ENCODE results near the gene PCCB. TPM values are rescaled to one million over a fixed set of nuclear protein-coding genes. Genes with fewer than 3 reads are reported as not detected.

PCCB gene
- total and polyA plus RNA-seq, 2 donors from 2014 or later = 37.1 to 90.0 TPM

- Histone ChIP-seq H3K27ac (ENCODE audit: low read depth in 2 of 2, low read length in 2 of 2) (no peak overlapping the region), H3K9me3 (ENCODE audit: control insufficient read depth in 2 of 3, insufficient read depth in 1 of 3, low read length in 3 of 3) (peaks cover 1 to 18% (median 4%) of the 10 kb centered on the region in 3 donors), H3K4me3 (ENCODE audit: low read length in 3 of 3) (no peak overlapping the region), H3K9ac (ENCODE audit: low read length in 3 of 3) (no peak overlapping the region), H3K4me1 (ENCODE audit: control insufficient read depth in 2 of 3, insufficient read depth in 2 of 3, low read depth in 1 of 3, low read length in 3 of 3) (no peaks in the 10 kb centered on the region), H3K27me3 (ENCODE audit: control insufficient read depth, insufficient read depth, low read length) (no peaks in the 10 kb centered on the region), H3K36me3 (ENCODE audit: control insufficient read depth in 2 of 3, insufficient read depth in 3 of 3, low read length in 3 of 3) (peaks cover 2 to 22% (median 7%) of the 10 kb centered on the region in 3 donors)
- TF ChIP-seq CTCF (IDR thresholded peaks at IDR 0.05; ENCODE audit: borderline replicate concordance, extremely low read depth, insufficient read depth) = no peak
- DNase-seq = no peak
- intact Hi-C loops (cut with DNase I) = no loop called here
- no peak for FAIRE-seq
Measured at GRCh38 chr3:136326316-136326715, 76.2 kb downstream of the PCCB start.

DNA sequence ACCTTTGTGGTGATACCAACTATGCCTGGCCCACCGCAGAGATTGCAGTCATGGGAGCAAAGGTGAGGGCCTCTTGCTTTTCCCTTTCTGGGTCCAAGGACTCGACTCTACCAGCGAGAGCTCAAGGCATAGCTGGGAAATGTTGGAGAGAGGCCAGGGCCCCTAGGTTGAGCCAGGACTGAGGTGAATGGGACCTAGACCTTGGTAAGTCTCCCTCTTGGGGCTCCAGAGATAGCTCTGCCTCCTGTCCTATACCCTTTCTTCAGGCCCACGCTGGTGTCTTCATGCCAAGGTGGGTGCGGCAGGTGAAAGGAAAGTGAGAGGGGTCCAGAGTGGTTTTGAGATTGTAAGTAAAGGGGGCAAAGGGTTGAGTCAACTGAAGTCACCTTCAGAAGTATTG lies 77.5 kb downstream of the PCCB start:
- TF ChIP-seq CTCF (IDR thresholded peaks at IDR 0.05; ENCODE audit: borderline replicate concordance, extremely low read depth, insufficient read depth) = no peak
- H3K27me3 ChIP-seq (ENCODE audit: control insufficient read depth, insufficient read depth, low read length) = no peaks in the 10 kb centered on the region
- H3K9me3 ChIP-seq (ENCODE audit: control insufficient read depth in 2 of 3, insufficient read depth in 1 of 3, low read length in 3 of 3) = peaks cover 0 to 5% (median 0%) of the 10 kb centered on the region in 3 donors
- peaks cover 2 to 18% (median 7%) of the 10 kb centered on the region in 3 donors for H3K36me3 ChIP-seq (ENCODE audit: control insufficient read depth in 2 of 3, insufficient read depth in 3 of 3, low read length in 3 of 3)
- H3K4me1 ChIP-seq (ENCODE audit: control insufficient read depth in 2 of 3, insufficient read depth in 2 of 3, low read depth in 1 of 3, low read length in 3 of 3) = no peaks in the 10 kb centered on the region
- H3K4me3 ChIP-seq (ENCODE audit: low read length in 3 of 3) = no peak overlapping the region
- H3K27ac ChIP-seq (ENCODE audit: low read depth in 2 of 2, low read length in 2 of 2) = no peak overlapping the region
- DNase-seq (no peak), FAIRE-seq (no peak)
- intact Hi-C loops (cut with DNase I) = no loop called here
- no peak overlapping the region for H3K9ac ChIP-seq (ENCODE audit: low read length in 3 of 3)

DNA sequence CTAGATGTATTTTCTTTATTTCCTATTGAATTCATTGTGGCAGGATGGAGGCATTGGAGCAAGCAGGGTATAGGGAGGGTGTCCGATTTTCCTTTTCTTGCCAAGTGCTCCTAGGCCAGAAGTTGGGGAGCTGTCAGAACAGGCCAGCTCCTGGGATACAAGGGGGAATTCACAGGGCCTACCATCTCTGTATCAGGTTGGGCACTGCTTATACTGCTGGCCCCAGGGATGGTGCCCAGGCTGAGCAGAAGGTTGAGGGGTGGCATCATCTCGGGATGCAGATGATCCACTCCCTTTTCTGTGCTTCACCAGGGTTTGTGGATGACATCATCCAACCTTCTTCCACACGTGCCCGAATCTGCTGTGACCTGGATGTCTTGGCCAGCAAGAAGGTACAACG lies 79.5 kb downstream of the PCCB start:
- no peaks in the 10 kb centered on the region for H3K27me3 ChIP-seq (ENCODE audit: control insufficient read depth, insufficient read depth, low read length)
- DNase-seq = no peak
- intact Hi-C loops (cut with DNase I) = no loop called here
- no peak for TF ChIP-seq CTCF (IDR thresholded peaks at IDR 0.05; ENCODE audit: borderline replicate concordance, extremely low read depth, insufficient read depth)
- FAIRE-seq = no peak
- H3K9ac ChIP-seq (ENCODE audit: low read length in 3 of 3) = no peak overlapping the region
- no peaks in the 10 kb centered on the region for H3K4me1 ChIP-seq (ENCODE audit: control insufficient read depth in 2 of 3, insufficient read depth in 2 of 3, low read depth in 1 of 3, low read length in 3 of 3)
- H3K36me3 ChIP-seq (ENCODE audit: control insufficient read depth in 2 of 3, insufficient read depth in 3 of 3, low read length in 3 of 3) = peaks cover 5 to 25% (median 7%) of the 10 kb centered on the region in 3 donors
- no peak overlapping the region for H3K4me3 ChIP-seq (ENCODE audit: low read length in 3 of 3)
- no peak overlapping the region for H3K27ac ChIP-seq (ENCODE audit: low read depth in 2 of 2, low read length in 2 of 2)
- no peaks in the 10 kb centered on the region for H3K9me3 ChIP-seq (ENCODE audit: control insufficient read depth in 2 of 3, insufficient read depth in 1 of 3, low read length in 3 of 3)

- TF ChIP-seq CTCF (IDR thresholded peaks at IDR 0.05; ENCODE audit: borderline replicate concordance, extremely low read depth, insufficient read depth) = no peak
- intact Hi-C loops (cut with DNase I) = no loop called here
Measured at GRCh38 chr3:136330900-136331299, 80.8 kb downstream of the PCCB start.

More at GRCh38 chr3:136330900-136331299, 80.8 kb downstream of the PCCB start:
- Histone ChIP-seq H3K9ac (ENCODE audit: low read length in 3 of 3) (no peak overlapping the region), H3K36me3 (ENCODE audit: control insufficient read depth in 2 of 3, insufficient read depth in 3 of 3, low read length in 3 of 3) (peaks cover 7 to 28% (median 11%) of the 10 kb centered on the region in 3 donors), H3K4me3 (ENCODE audit: low read length in 3 of 3) (no peak overlapping the region), H3K27ac (ENCODE audit: low read depth in 2 of 2, low read length in 2 of 2) (no peak overlapping the region), H3K27me3 (ENCODE audit: control insufficient read depth, insufficient read depth, low read length) (no peaks in the 10 kb centered on the region), H3K4me1 (ENCODE audit: control insufficient read depth in 2 of 3, insufficient read depth in 2 of 3, low read depth in 1 of 3, low read length in 3 of 3) (no peaks in the 10 kb centered on the region), H3K9me3 (ENCODE audit: control insufficient read depth in 2 of 3, insufficient read depth in 1 of 3, low read length in 3 of 3) (no peaks in the 10 kb centered on the region)
- no peak for FAIRE-seq
- DNase-seq = no peak
